ENCODE results near the gene KIF13A. TPM values are rescaled to one million over a fixed set of nuclear protein-coding genes. Genes with fewer than 3 reads are reported as not detected.

Gene KIF13A
- total RNA-seq, 3 donors from 2014 or later: 40.0 to 60.4 (median 49.6) TPM

DNA sequence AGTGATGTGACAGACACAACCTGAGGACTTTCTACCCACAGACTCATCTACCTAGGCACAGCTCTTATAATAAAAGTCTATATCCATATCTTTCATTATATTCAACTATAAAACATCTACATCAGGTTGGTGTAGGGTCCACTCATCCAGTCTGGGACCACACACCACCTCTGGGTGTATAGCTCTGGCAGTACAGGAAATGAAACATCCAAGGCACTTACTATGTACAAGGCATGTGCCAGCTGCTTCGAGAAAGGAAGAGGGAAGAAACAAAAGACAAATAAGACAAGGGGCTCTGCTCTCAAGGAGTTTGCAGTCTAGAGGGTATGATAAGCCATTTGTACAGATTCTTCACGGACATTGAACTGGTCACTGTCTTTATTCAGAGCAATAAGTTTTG lies 18.6 kb downstream of the KIF13A start:
- no peak for TF ChIP-seq POLR2A (IDR thresholded peaks at IDR 0.05)
- TF ChIP-seq, protein P1, sequence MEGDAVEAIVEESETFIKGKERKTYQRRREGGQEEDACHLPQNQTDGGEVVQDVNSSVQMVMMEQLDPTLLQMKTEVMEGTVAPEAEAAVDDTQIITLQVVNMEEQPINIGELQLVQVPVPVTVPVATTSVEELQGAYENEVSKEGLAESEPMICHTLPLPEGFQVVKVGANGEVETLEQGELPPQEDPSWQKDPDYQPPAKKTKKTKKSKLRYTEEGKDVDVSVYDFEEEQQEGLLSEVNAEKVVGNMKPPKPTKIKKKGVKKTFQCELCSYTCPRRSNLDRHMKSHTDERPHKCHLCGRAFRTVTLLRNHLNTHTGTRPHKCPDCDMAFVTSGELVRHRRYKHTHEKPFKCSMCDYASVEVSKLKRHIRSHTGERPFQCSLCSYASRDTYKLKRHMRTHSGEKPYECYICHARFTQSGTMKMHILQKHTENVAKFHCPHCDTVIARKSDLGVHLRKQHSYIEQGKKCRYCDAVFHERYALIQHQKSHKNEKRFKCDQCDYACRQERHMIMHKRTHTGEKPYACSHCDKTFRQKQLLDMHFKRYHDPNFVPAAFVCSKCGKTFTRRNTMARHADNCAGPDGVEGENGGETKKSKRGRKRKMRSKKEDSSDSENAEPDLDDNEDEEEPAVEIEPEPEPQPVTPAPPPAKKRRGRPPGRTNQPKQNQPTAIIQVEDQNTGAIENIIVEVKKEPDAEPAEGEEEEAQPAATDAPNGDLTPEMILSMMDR (IDR thresholded peaks at IDR 0.05): no peak
- H3K4me1 ChIP-seq: peaks cover 0 to 8% of the 10 kb centered on the region in 2 donors
- H3K9me3 ChIP-seq: no peaks in the 10 kb centered on the region
- DNase-seq (ENCODE audit: low spot score in 2 of 2): no peak
- H3K36me3 ChIP-seq: no peaks in the 10 kb centered on the region
- no peak overlapping the region for H3K4me3 ChIP-seq
- no peaks in the 10 kb centered on the region for H3K27me3 ChIP-seq
- peak overlapping the region in 1 of 2 donors; percentile 26 for H3K27ac ChIP-seq
- intact Hi-C loops (cut with DNase I; ENCODE audit: low total_unique reads): no loop called here

DNA sequence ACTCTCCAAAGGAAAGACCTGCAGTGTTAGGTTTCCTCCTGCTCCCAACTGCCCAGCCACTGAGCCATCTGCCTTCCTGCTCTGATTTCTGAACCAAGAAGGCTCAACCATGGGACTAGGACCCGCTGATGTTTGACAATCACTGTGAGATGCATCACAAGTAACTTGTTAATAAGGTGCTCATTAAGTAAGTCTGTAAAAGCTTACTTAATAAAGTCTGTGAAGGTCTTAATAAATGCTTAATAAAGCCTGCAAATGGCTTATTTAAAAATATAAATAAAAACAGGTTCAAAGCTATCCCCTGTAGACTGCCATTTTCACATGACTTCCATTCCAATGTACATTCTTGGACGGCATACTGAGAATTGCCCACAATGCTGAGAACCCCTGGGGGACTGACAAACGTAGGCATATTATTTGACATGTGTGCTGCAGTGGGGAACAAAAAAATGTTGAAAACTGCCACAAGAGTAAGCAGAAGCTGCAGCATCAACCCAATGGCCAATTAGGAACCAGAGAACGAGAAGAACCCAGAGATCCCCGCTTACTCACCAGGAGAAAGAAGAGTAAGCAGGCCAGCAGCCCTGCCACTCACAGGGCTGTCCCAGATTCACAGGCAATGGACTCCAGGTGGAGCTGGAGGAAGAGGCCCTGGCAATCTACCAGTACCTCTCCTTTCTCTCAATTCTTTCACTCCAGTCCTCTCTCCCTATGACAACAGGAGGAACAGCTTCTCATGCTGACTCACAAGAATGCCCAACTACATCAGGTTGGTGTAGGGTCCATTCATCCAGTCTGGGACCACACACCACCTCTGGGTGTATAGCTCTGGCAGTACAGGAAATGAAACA lies 19.5 kb downstream of the KIF13A start:
- Histone ChIP-seq H3K36me3 (no peaks in the 10 kb centered on the region), H3K4me3 (no peak overlapping the region), H3K27ac (peak overlapping the region; percentile 26 to 41), H3K4me1 (peaks cover 0 to 5% of the 10 kb centered on the region in 2 donors), H3K9me3 (no peaks in the 10 kb centered on the region), H3K27me3 (no peaks in the 10 kb centered on the region)
- DNase-seq (ENCODE audit: low spot score in 2 of 2): no peak
- intact Hi-C loops (cut with DNase I; ENCODE audit: low total_unique reads): no loop called here
- TF ChIP-seq, protein P1 (IDR thresholded peaks at IDR 0.05): no peak
- no peak for TF ChIP-seq POLR2AphosphoS5 (IDR thresholded peaks at IDR 0.05)
- TF ChIP-seq POLR2A (IDR thresholded peaks at IDR 0.05): no peak

DNA sequence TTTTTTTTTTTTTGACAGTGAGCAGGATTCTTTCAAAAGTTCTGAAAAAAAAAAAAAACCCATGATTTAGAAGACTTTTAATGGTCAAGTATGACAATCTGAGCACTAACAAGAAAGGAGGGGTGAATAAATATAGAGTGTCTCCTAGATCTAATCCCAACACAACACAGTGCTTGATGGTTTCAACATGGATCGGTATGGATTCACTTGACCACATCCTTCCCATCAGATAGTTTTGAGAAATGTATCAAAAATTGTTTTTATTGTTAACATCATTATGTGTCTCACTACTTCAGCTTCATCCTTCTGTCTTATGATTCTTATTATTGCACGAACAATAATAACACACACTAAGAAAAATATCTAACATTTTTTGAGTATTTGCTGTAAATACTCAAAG lies 21.0 kb downstream of the KIF13A start:
- TF ChIP-seq POLR2AphosphoS5 (IDR thresholded peaks at IDR 0.05): no peak
- TF ChIP-seq, protein P1 (IDR thresholded peaks at IDR 0.05): no peak
- TF ChIP-seq POLR2A (IDR thresholded peaks at IDR 0.05): no peak
- no peaks in the 10 kb centered on the region for H3K27me3 ChIP-seq
- H3K36me3 ChIP-seq: no peaks in the 10 kb centered on the region
- no peak overlapping the region for H3K4me3 ChIP-seq
- peaks cover 0 to 10% of the 10 kb centered on the region in 2 donors for H3K4me1 ChIP-seq
- intact Hi-C loops (cut with DNase I; ENCODE audit: low total_unique reads): no loop called here
- no peak for DNase-seq (ENCODE audit: low spot score in 2 of 2)
- H3K9me3 ChIP-seq: no peaks in the 10 kb centered on the region
- no peak overlapping the region for H3K27ac ChIP-seq

DNA sequence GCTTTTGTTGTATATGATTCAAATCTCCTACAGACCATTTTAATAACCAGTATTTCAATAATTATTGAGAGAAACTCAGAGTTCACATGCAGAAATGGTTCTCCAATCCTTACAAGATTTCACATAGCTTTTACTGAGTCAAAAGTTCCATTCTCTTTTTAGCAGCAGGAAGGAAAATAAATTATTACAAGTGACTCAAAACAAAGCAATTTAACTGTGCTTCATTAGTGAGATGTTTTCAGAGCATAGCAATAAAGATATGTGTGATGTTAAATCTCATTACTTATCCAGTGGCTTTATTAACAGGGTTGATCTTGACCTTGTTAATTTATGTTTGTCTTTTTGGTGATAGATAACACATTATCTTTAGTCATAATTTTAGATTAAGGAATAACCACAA lies 22.0 kb downstream of the KIF13A start:
- DNase-seq (ENCODE audit: low spot score in 2 of 2): no peak
- Histone ChIP-seq H3K27me3 (no peaks in the 10 kb centered on the region), H3K36me3 (no peaks in the 10 kb centered on the region), H3K4me1 (peaks cover 0 to 10% of the 10 kb centered on the region in 2 donors), H3K4me3 (no peak overlapping the region), H3K9me3 (no peaks in the 10 kb centered on the region), H3K27ac (peak overlapping the region; percentile 59 to 67)
- TF ChIP-seq POLR2AphosphoS5 (IDR thresholded peaks at IDR 0.05) (no peak), POLR2A (IDR thresholded peaks at IDR 0.05) (no peak)
- TF ChIP-seq, protein P1 (IDR thresholded peaks at IDR 0.05): no peak
- intact Hi-C loops (cut with DNase I; ENCODE audit: low total_unique reads): no loop called here

DNA sequence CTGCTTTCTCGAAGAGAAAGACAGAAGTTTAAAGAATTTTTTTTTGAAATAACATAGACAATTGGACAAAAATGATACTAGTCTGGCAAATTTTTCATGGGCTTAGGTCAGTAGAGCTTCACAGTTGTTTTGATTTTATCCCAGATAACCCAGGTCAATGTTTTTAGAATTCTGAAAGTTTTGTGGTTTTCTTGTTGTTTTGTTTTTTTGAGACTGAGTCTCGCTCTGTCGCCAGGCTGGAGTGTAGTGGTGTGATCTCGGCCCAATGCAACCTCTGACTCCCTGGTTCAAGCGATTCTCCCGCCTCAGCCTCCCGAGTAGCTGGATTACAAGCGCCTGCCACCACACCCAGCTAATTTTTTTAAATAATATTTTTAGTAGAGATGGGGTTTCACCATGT lies 22.8 kb downstream of the KIF13A start:
- Histone ChIP-seq H3K27ac (peak overlapping the region; percentile 59 to 60), H3K27me3 (no peaks in the 10 kb centered on the region), H3K9me3 (no peaks in the 10 kb centered on the region), H3K4me1 (peaks cover 0 to 10% of the 10 kb centered on the region in 2 donors), H3K4me3 (no peak overlapping the region), H3K36me3 (no peaks in the 10 kb centered on the region)
- TF ChIP-seq, protein P1 (IDR thresholded peaks at IDR 0.05): no peak
- TF ChIP-seq POLR2AphosphoS5 (IDR thresholded peaks at IDR 0.05) (no peak), POLR2A (IDR thresholded peaks at IDR 0.05) (no peak)
- no peak for DNase-seq (ENCODE audit: low spot score in 2 of 2)
- intact Hi-C loops (cut with DNase I; ENCODE audit: low total_unique reads): no loop called here

All from breast epithelium (tissue), 4 donors.